OCI-LY7 (cell line): ENCODE results near the gene CNDP2.

ENCODE experiments used
- CTCF ChIP-seq: fragments of 200-600 bp; sonication (generic); conservative IDR thresholded peaks from 2 replicates; pipeline ENCODE4 v1.5.1; 2014; ENCODE audit warnings: mild to moderate bottlenecking, antibody characterized with exemption, low read length, moderate library complexity, mixed read lengths
- EZH2phosphoT487 ChIP-seq: fragments of 200-600 bp; sonication (generic); IDR thresholded peaks from 2 replicates; pipeline ENCODE4 v1.6.1; 2018; ENCODE audit warnings: low read depth, borderline replicate concordance, mild to moderate bottlenecking, mixed run types, antibody characterized with exemption, low read length, moderate library complexity, mixed read lengths

GRCh38 chr18:74498712-74499627 is 2.8 kb downstream of the CNDP2 start:
- no peak for TF ChIP-seq CTCF
- no peak for TF ChIP-seq EZH2phosphoT487
